GM19395 (cell line): ENCODE measurements around the gene IL21.
"Not testable (repeated sequence)": the region's sequence is repeated elsewhere in the genome, so short reads cannot be mapped to it uniquely, and the experiment has no call there.

Experiments used
- ATAC-seq: cut with Tn5 transposase; IDR thresholded peaks from one replicate; pipeline ENCODE4 v1.9.1; 2021; ENCODE audit warnings: mild to moderate bottlenecking, moderate library complexity; ENCODE audit not compliant: unreplicated experiment

Gene IL21

DNA sequence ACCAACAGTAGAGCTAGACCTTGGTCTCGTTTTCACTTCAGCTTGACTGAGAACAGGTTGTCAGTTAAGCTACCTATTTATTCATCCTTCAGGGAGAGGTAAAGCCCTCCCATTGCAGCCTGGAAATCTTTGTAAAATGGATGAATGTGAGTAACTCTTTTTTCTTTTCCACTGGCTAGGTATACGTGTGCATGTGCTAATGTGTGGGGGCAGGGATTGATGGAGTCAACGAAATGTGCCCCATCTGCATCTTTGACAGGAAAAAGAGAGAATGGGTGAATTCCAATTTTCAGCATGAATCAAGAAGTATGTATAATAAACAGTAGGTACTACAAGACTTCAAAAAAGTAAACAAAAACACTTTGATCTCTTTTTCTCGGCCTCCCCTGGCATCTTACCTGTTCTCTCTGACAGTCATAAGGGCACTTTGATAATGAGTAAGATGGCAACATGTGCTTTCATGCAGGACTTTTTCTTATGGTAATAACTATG lies at the start of gene IL21:
IL21 (minus strand) TSS at position 51 of the 492 bp plus-strand sequence. CDS start 55 bp downstream, outside the sequence.
- ATAC-seq = no peak

DNA sequence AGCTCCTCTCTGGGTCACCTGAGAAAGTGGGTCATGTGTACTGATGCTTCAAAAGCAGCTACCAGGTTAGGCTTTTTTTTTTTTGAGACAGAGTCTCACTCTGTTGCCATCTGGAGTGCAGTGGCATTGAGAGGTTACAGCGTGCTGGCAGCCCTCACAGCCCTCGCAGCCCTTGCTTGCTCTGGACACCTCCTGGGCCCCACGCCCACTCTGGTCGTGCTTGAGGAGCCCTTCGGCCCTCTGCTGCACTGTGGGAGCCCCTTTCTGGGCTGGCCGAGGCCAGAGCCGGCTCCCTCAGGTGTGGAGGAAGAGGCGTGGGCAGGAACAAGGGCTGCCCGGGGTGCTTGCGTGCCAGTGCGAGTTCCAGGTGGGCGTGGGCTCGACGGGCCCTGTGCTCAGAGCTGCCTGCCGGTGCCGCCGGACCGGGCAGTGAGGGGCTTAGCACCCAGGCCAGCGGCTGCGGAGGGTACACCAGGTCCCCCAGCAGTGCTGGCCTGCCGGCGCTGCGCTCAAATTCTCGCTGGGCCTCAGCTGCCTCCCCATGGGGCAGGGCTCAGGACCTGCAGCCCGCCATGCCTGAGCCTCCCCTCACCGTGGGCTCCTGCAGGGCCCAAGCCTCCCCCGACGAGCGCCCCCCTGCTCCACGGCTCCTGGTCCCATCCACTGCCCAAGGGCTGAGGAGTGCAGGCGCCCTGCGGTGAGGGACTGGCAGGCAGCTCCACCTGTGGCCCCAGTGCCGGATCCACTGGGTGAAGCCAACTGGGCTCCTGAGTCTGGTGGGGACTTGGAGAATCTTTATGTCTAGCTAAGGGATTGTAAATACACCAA lies 49.3 kb upstream of the IL21 start:
- no peak for ATAC-seq

GRCh38 chr4:122668241-122668640 lies 47.4 kb upstream of the IL21 start:
- ATAC-seq = no peak

- no peak for ATAC-seq
Observed at GRCh38 chr4:122666527-122667245, 45.8 kb upstream of the IL21 start.

- no peak for ATAC-seq
Observed at GRCh38 chr4:122665161-122665929, 44.5 kb upstream of the IL21 start.

DNA sequence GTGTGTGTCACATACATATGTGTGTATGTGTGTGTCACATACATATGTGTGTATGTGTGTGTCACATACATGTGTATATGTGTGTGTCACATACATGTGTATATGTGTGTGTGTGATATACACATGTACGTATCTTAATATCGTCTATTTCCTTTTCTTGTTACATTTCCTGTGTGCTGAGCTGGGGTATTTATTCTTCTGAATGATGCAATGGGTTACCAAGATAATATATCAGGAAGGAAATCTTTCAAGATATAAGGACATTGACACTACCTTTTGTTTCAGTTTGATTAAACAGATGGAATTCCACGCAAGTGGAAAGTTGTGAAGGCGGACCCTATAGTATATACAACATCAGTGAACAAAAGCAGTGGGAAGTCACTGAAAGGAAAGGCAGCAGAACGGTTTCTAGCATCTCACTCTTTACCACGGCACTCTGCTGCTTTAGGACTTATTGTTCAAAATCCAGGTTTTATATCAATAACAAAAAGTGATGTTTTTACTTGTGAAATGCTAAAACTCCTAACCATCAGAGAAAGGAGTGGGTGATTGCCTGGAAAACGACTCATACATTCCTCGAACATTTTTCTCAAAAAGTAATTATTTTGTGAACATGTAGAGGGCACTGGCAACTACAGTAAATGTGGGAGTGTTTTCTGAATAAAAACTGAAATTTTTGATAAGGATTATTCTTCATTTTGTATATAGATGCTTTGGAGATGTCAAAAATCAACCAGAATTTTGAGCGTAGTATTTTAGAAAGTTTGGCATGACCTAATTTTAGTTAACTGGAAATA lies 43.1 kb upstream of the IL21 start:
- ATAC-seq = no peak

DNA sequence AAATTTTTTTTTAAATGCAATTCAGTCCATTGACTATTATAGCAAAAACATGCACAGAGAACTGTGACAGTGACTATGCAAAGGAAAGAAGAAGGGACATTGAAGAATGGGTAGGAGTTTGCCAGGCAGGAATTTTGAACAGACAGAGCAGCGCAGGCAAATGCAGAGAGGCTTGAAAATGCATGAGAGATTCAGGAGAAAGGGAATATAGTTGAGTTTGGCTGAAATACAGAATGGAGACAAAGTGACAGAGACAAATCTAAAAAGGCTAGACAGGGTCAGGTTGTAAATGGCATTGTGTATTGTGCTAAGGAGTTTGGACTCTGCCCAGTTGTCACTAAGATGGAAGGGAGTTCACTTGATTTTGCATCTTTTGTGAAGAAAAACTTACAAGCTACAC lies 42.4 kb upstream of the IL21 start:
- no peak for ATAC-seq

GRCh38 chr4:122662701-122663100 lies 41.8 kb upstream of the IL21 start:
- no peak for ATAC-seq

- no peak for ATAC-seq
Observed at GRCh38 chr4:122661176-122662160, 40.6 kb upstream of the IL21 start.

DNA sequence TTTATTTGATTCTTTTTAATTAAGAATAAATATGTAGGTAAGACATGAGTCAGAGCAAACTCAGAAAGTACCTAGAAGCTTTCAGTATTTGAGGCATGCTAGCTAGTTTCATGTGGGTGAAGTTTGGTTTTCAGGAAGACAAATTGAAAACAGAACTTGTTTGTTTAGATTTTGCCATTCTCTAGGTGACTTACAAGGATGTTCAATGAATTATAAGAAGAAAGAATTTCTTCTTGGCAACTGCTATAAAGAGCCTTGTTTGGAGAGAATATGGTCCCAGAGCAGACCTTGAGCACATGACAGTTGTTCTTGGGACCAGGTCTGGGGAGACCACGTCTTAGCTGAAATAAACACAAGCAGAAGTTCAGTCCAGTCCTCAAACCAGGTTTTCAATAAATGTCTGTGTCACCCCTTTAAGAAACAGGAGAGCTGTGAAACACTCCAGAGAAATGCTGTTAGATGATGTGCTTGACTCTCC lies 38.0 kb upstream of the IL21 start:
- peak; percentile 94 for ATAC-seq

DNA sequence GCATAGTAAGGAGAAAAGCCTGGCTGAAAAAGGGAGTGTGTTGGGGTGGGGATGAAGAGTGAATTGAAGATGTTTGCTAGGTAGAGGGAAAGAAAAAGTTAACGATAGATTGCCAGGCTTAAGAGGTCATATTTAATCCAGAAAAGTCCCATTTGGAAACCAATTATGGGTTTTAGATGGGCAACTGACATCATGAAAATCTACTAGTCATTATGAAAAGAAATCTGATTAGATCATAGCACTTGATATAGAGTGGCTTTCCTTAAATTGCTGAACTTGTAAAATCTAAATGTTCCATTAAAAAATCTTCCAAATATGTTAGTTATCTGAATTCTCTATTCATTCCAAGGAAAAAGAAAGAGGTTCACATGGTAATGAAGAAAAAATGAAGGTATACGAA lies 37.5 kb upstream of the IL21 start:
- peak; percentile 9 for ATAC-seq

- no peak for ATAC-seq
Observed at GRCh38 chr4:122657553-122657952, 36.7 kb upstream of the IL21 start.

- ATAC-seq = not testable (repeated sequence)
Observed at GRCh38 chr4:122656583-122656982, 35.7 kb upstream of the IL21 start.

DNA sequence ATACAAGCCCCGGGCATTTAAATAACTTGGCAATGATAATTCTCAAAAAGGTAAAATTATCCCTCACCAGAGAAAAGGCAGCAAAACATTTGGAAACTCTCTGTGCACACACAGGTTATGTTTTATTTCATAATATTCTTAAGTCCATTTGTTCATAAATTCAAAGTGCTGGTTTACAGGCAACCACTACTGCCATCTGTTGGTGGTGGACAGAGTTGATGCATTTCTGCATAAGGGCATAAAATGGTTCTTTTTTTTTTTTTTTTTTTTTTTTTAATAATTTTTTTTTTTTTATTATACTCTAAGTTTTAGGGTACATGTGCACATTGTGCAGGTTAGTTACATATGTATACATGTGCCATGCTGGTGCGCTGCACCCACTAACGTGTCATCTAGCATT lies 31.5 kb upstream of the IL21 start:
- ATAC-seq = no peak

GRCh38 chr4:122650148-122650547 lies 29.3 kb upstream of the IL21 start:
- ATAC-seq = no peak

- no peak for ATAC-seq
Observed at GRCh38 chr4:122647656-122648055, 26.8 kb upstream of the IL21 start.

DNA sequence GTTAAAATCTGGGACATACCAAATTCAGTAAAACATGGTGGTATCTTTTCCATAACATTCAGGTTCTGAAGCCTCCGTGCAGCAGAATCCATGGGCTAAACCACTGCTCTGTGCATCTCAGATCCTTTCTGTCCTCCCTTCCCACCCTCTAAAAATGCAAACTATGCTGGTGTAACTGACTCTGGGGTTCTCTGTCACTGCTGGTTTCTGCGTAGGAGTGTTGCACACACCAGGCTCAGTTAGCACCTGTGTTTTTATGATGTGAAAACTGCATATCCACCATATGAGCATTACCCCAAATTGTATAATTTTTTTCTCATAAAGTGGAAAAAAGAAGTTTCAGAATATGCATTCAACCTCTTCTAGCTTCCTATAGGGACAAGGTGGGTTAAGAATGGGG lies 22.4 kb upstream of the IL21 start:
- ATAC-seq = no peak

DNA sequence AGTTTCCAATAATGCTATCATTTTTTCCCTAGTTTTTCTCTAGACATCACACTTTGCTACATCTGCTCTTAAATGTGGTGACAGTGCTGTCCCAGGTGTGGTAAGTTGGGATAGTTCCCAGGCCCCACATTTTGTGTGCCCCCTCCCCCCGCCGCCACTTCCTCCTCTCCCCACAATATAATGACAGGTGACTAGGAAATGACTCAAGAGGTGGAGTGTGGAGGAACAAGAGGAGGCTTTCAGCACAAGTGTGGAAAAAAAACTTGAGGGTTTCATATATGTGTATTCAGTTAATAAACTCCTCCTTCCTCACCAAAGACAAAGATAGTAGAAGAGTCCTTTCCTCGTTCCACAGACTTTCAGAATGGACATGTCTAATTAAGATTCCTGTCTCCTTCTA lies 18.3 kb upstream of the IL21 start:
- no peak for ATAC-seq

DNA sequence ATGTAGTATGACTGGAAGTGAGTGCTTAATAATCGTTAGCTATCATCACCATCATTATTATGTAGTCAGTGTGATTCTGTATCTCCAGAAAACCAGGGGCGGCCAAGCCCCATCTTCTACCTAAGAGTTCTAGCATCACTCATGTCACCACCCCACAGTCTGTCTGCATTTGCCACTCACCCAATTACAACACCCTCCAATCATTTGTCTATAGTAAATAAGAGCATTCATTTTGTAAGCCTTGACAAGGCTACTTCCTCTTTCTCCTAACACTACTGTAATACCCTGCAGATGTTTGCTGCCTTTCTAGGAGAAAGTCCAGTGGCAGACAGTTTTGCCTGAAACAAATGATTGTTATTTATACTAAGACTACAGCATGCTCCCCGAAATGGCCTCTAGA lies 15.8 kb upstream of the IL21 start:
- ATAC-seq = peak; percentile 77
